Spleen (tissue), 11 donors: ENCODE measurements around the gene ALS2CL. TPM values are rescaled to one million over a fixed set of nuclear protein-coding genes. Genes with fewer than 3 reads are reported as not detected.

ENCODE experiments used
- DNase-seq: peaks from one replicate; pipeline ENCODE4 v3.0.0-alpha.2; 2020
- H3K27ac ChIP-seq, 8 donors: fragments of 200-600 bp; sonication (generic) in 7 of 8; 1 replicate in 4 of 8; 2 replicates in 4 of 8; pipeline versions ENCODE4 v1.5.0 to v1.8.0; 2016 to 2021; ENCODE audit warnings: inconsistent platforms in 4 of 8, mild to moderate bottlenecking in 4 of 8, moderate library complexity in 1 of 8
- H3K27me3 ChIP-seq, 7 donors: fragments of 200-600 bp; sonication (generic) in 6 of 7; replicated peaks in 1 of 7; 1 replicate in 4 of 7; 2 replicates in 3 of 7; pipeline versions ENCODE4 v1.5.0 to v1.8.0; 2016 to 2021; ENCODE audit warnings: inconsistent platforms in 3 of 7, mild to moderate bottlenecking in 1 of 7
- H3K36me3 ChIP-seq, 6 donors: fragments of 200-600 bp; sonication (generic) in 5 of 6; 1 replicate in 4 of 6; 2 replicates in 2 of 6; pipeline versions ENCODE4 v1.5.0 to v1.8.0; 2016 to 2021; ENCODE audit warnings: inconsistent platforms in 2 of 6
- H3K4me1 ChIP-seq, 6 donors: fragments of 200-600 bp; sonication (generic) in 5 of 6; 1 replicate in 3 of 6; 2 replicates in 3 of 6; pipeline versions ENCODE4 v1.5.0 to v1.8.0; 2016 to 2021; ENCODE audit warnings: inconsistent platforms in 3 of 6
- H3K4me3 ChIP-seq, 8 donors: fragments of 200-600 bp; sonication (generic) in 7 of 8; 1 replicate in 4 of 8; 2 replicates in 4 of 8; pipeline versions ENCODE4 v1.5.0 to v1.8.0; 2016 to 2021; ENCODE audit warnings: inconsistent platforms in 4 of 8, mild to moderate bottlenecking in 4 of 8, moderate library complexity in 2 of 8
- H3K9me3 ChIP-seq, 8 donors: fragments of 200-600 bp; sonication (generic) in 7 of 8; 1 replicate in 4 of 8; 2 replicates in 4 of 8; pipeline versions ENCODE4 v1.5.0 to v1.8.0; 2016 to 2021; ENCODE audit warnings: inconsistent platforms in 4 of 8
- POLR2A ChIP-seq, 3 donors: fragments of 450-650 bp; IDR thresholded peaks; one replicate each; pipeline ENCODE4 v1.5.1; 2017; ENCODE audit warnings: antibody characterized with exemption in 3 of 3, mild to moderate bottlenecking in 1 of 3
- POLR2AphosphoS5 ChIP-seq, 3 donors: sonication (generic); formaldehyde crosslinking; IDR thresholded peaks; one replicate each; pipeline ENCODE4 v1.5.1; 2017; ENCODE audit warnings: antibody characterized with exemption in 3 of 3
- WGBS, 5 donors: extraction: QIAGEN DNeasy Blood & Tissue Kit in 3 of 5; methylation state at CpG; one replicate each; pipeline versions ENCODE4 v1.1.5 to v1.1.7; 2013 to 2018; 5-methylcytosine and 5-hydroxymethylcytosine counted together
- intact Hi-C: fragments of 100-400 bp; cut with DNase I; formaldehyde crosslinking; loops from one replicate; pipeline ENCODE4 v1.15.0; 2023; ENCODE audit warnings: low total_unique reads
- polyA plus RNA-seq, 3 donors: library from polyadenylated mRNA; stranded (reverse); fragments of 200-250 nt; gene quantifications; one replicate each; pipeline ENCODE4 v1.2.1, GENCODE V29; 2013
- small RNA-seq, 4 donors: library from RNA; depleted of rRNA; stranded (forward); fragments of <200 nt; gene quantifications; one replicate each; pipeline ENCODE3, GENCODE V24; 2016
- total RNA-seq, 7 donors: library from RNA; depleted of rRNA in 3 of 7; stranded (reverse); fragments of >200 nt in 3 of 7; fragmentation: NEBNext Ultra II Directional in 4 of 7; extraction: Animal tissue kit (Norgen Biotek cat#: 25700) in 4 of 7; gene quantifications; one replicate each; pipeline versions ENCODE4 v1.1.0 to v1.2.1, GENCODE V29; 2016 to 2021
- TF ChIP-seq, protein P1 (sequence below), 11 experiments: fragments of 200-600 bp in 7 of 11; fragments of 450-650 bp in 4 of 11; sonication (generic) in 4 of 11; IDR thresholded peaks in 8 of 11; conservative IDR thresholded peaks in 3 of 11; 1 replicate in 7 of 11; 2 replicates in 4 of 11; pipeline versions ENCODE4 v1.4.0 to v1.8.0; 2016 to 2021; ENCODE audit warnings: antibody characterized with exemption in 11 of 11, inconsistent platforms in 4 of 11, mild to moderate bottlenecking in 1 of 11
- donor health status: healthy with polysubstance abuse.
- donor health status: DM: no; HTN: no; CAD: no; lungs with moderate emphysema.
- donor health status: DM: no; HTN: no; CAD: no.
- donor health status: Bipolar disorder and iron deficiency.
- donor health status: healthy.
- donor health status: DM: no; HTN: no; CAD: no.
- donor health status: DM: yes; HTN: yes; CAD: no.

Gene ALS2CL
- total and polyA plus RNA-seq, 10 donors, result 7.9 to 61.2 (median 31.9) TPM

DNA sequence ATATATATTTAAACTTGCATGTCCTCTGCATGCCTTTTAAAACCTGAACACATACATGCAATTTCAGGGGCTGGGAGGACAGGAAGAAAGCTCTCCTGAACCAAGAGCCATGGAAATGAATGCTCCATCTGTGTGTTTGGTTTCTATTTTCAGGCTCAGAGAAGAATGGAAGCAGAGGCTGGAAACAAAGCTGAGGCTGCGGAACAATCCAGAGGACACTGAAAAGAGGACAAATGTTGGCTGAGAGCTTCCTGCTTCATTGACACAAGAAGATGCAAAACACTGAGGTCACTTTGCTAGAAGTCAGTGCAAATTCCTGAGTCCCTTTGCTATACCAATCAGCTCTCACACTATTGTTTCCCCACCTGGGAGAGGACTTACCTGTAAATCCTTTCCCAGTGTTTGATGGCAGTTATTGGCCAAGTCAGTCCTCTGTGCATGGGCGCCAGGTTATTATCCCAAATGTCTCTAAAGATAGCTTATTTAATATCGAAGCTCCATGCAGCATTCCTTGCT, 68.4 kb downstream of the ALS2CL start:
- intact Hi-C loops, result no loop called here
- Histone ChIP-seq H3K4me1 (peaks cover 1 to 34% (median 11%) of the 10 kb centered on the region in 6 donors), H3K4me3 (no peak overlapping the region), H3K36me3 (no peaks in the 10 kb centered on the region), H3K27ac (no peak overlapping the region), H3K27me3 (peaks cover 0 to 6% (median 0%) of the 10 kb centered on the region in 7 donors), H3K9me3 (no peaks in the 10 kb centered on the region)
- 80 to 91% (median 84%) methylated on average over 3 of the region's 3 CpGs for whole genome bisulfite sequencing, 5 donors
- no peak for DNase-seq
- TF ChIP-seq, protein P1, sequence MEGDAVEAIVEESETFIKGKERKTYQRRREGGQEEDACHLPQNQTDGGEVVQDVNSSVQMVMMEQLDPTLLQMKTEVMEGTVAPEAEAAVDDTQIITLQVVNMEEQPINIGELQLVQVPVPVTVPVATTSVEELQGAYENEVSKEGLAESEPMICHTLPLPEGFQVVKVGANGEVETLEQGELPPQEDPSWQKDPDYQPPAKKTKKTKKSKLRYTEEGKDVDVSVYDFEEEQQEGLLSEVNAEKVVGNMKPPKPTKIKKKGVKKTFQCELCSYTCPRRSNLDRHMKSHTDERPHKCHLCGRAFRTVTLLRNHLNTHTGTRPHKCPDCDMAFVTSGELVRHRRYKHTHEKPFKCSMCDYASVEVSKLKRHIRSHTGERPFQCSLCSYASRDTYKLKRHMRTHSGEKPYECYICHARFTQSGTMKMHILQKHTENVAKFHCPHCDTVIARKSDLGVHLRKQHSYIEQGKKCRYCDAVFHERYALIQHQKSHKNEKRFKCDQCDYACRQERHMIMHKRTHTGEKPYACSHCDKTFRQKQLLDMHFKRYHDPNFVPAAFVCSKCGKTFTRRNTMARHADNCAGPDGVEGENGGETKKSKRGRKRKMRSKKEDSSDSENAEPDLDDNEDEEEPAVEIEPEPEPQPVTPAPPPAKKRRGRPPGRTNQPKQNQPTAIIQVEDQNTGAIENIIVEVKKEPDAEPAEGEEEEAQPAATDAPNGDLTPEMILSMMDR (IDR thresholded peaks at IDR 0.05 in 8 of 11, conservative IDR thresholded peaks at IDR 0.05 in 3 of 11), result no peak
- no peak for TF ChIP-seq POLR2AphosphoS5 (IDR thresholded peaks at IDR 0.05)
- no peak for TF ChIP-seq POLR2A (IDR thresholded peaks at IDR 0.05)

DNA sequence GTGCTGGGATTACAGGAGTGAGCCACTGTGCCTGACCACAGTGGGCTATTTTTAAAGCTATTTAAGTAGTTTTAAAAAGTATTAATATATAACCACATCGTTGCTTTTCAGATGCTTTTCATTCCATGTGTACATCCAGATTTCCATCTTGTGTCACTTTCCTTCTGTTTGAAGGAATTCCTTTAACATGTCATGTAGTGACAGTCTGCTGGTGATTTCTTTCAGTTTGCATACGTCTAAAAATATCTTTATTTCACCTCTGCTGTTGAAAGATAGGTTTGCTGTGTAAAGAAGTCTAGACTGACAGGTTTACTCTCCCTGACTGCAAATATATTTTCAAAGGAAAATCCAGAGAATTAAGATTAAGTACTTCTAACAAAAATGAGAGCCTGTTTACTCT, 68.9 kb downstream of the ALS2CL start:
- H3K4me1 ChIP-seq, result peaks cover 0 to 33% (median 7%) of the 10 kb centered on the region in 6 donors
- TF ChIP-seq, protein P1 (IDR thresholded peaks at IDR 0.05 in 8 of 11, conservative IDR thresholded peaks at IDR 0.05 in 3 of 11), result no peak
- TF ChIP-seq POLR2AphosphoS5 (IDR thresholded peaks at IDR 0.05) (no peak), POLR2A (IDR thresholded peaks at IDR 0.05) (no peak)
- no peak overlapping the region for H3K27ac ChIP-seq
- peaks cover 0 to 11% (median 0%) of the 10 kb centered on the region in 7 donors for H3K27me3 ChIP-seq
- no peaks in the 10 kb centered on the region for H3K36me3 ChIP-seq
- no peaks in the 10 kb centered on the region for H3K9me3 ChIP-seq
- intact Hi-C loops, result no loop called here
- no peak for DNase-seq
- H3K4me3 ChIP-seq, result no peak overlapping the region
- 58 to 69% (median 61%) methylated on average over 2 of the region's 2 CpGs for WGBS, 5 donors

DNA sequence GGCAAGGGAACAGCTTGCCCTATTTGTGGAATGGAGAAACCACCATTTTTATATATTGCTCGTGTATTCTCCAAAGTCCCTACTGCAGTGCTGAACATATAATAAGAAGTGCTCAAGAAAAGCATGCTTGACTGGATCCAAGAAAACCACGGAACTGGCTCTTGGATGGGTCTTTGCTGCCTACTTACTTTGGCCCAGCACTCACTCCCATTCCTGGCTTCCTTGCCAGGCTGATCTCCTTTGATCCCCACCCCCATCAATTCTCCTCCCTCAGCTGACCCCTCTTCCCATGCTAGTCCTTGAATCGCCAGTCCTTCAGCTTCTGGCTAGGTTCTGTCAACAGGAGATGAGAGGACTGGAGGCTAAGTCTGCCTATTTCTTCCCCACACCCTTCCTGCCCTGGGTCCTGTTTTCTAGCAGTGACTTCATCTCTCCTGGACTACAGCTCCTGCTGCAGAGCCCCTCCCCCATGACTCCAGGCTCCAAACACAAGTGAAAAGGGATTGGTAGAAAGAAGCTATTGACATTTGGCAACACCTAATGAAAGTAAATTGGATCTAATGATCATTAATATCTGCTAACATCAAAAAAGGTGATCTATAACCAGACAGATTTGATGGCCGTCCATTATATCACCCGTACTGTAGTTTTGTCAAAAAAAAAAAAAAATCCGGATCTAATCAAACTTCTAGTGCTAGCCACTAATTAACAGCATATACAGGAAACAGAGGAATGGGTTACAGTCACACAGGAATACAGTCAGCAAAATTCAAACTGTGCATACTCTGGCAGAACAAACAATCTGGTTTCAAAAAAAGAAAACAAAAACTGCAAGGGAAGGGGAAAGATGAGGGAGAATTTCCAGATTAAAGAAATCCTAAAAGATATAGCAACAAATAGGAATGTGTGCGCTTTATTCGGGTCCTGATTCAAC, 73.4 kb downstream of the ALS2CL start:
- Histone ChIP-seq H3K4me3 (no peak overlapping the region), H3K27ac (peak overlapping the region in 6 of 8 donors; percentile 16 to 67 (median 46)), H3K27me3 (peaks cover 0 to 24% (median 0%) of the 10 kb centered on the region in 7 donors), H3K9me3 (no peaks in the 10 kb centered on the region), H3K4me1 (peaks cover 0 to 11% (median 0%) of the 10 kb centered on the region in 6 donors), H3K36me3 (no peaks in the 10 kb centered on the region)
- peak in 1 of 3 donors; percentile 42 for TF ChIP-seq POLR2AphosphoS5 (IDR thresholded peaks at IDR 0.05)
- TF ChIP-seq, protein P1 (IDR thresholded peaks at IDR 0.05 in 8 of 11, conservative IDR thresholded peaks at IDR 0.05 in 3 of 11), result no peak
- no peak for TF ChIP-seq POLR2A (IDR thresholded peaks at IDR 0.05)
- WGBS, 5 donors, result 53 to 70% (median 58%) methylated on average over 8 of the region's 8 CpGs
- intact Hi-C loops, result no loop called here
- DNase-seq, result no peak

Small RNA genes lying within 50 kb of the gene (small RNA-seq; reads per million reads assigned to genes)
- gene RF00591, result 0 reads per million in 4 donors

Other genes starting within 250 kb of the ALS2CL start
- gene LTF, start 228.8 kb downstream of the ALS2CL start, total RNA-seq, result 100 to 1,000 TPM in 3 of 7 donors, 10 to 100 TPM in 4; 48.2 to 598 (median 63.2) TPM
- gene LTF, start 228.8 kb downstream of the ALS2CL start, polyA plus RNA-seq, result 10 to 100 TPM; 15.2 to 34.7 (median 16.7) TPM
- not detected for gene RTP3, start 195.7 kb downstream of the ALS2CL start, total RNA-seq
- not detected for gene RTP3, start 195.7 kb downstream of the ALS2CL start, polyA plus RNA-seq
- gene LRRC2, start 127.4 kb downstream of the ALS2CL start, total RNA-seq, result 10 to 100 TPM in 1 of 7 donors, 1 to 10 TPM in 6; 3.4 to 10.9 (median 5.8) TPM
- gene LRRC2, start 127.4 kb downstream of the ALS2CL start, polyA plus RNA-seq, result 1 to 10 TPM in 1 of 3 donors, under 1 TPM in 2; 0.59 to 1.8 (median 0.83) TPM
- gene FAM240A, start 81.2 kb downstream of the ALS2CL start, total RNA-seq, result not detected
- gene FAM240A, start 81.2 kb downstream of the ALS2CL start, polyA plus RNA-seq, result under 1 TPM in 1 of 3 donors, not detected in 2; 0.13 TPM
- gene TMIE, start 7.7 kb upstream of the ALS2CL start, total RNA-seq, result 1 to 10 TPM in 2 of 7 donors, under 1 TPM in 3, not detected in 2; 0.23 to 1.6 (median 0.74) TPM
- gene TMIE, start 7.7 kb upstream of the ALS2CL start, polyA plus RNA-seq, result under 1 TPM; 0.48 to 0.77 (median 0.61) TPM
- under 1 TPM in 2 of 7 donors, not detected in 5; 0.14 to 0.34 TPM for gene PRSS50, start 24.2 kb upstream of the ALS2CL start, total RNA-seq
- not detected for gene PRSS50, start 24.2 kb upstream of the ALS2CL start, polyA plus RNA-seq
- gene MYL3, start 169.8 kb upstream of the ALS2CL start, total RNA-seq, result 10 to 100 TPM in 2 of 7 donors, 1 to 10 TPM in 5; 1.9 to 16.2 (median 7.3) TPM
- 1 to 10 TPM; 2.6 to 6.7 (median 5.3) TPM for gene MYL3, start 169.8 kb upstream of the ALS2CL start, polyA plus RNA-seq
- 10 to 100 TPM in 6 of 7 donors, 1 to 10 TPM in 1; 5.1 to 38.7 (median 21.9) TPM for gene PTH1R, start 184.0 kb upstream of the ALS2CL start, total RNA-seq
- 100 to 1,000 TPM in 1 of 3 donors, 10 to 100 TPM in 2; 61.8 to 190 (median 67.1) TPM for gene PTH1R, start 184.0 kb upstream of the ALS2CL start, polyA plus RNA-seq